ENCODE results near the gene C6orf163.
"Not testable (repeated sequence)": the region's sequence is repeated elsewhere in the genome, so short reads cannot be mapped to it uniquely, and the experiment has no call there.

The C6orf163 gene

DNA sequence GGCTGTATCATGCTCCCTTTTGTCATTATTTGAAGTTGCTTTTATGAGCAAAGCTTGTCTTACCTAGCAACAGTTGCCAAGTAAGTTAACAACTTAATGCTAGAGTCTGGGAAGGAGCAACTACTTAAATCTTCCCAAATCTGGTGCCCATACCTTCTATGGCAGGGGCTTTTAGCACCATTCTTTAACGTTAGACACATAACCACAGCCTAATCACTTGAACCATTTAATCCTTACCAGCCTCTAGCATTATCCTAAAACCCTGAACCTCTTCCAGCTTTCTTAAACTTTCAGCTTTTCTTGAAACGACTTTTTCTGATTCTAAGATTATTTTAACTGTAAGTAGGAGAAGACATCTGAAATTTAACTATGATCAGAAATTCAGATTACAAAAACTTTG lies at the start of gene C6orf163:
C6orf163 (plus strand) TSS at position 83 of the 400 bp plus-strand sequence; CDS start at position 370, 287 bp downstream.
- DNase-seq (ENCODE audit: low spot score) = no peak

GRCh38 chr6:87297119-87297518 lies 47.5 kb upstream of the C6orf163 start:
- DNase-seq (ENCODE audit: low spot score) = no peak

- not testable (repeated sequence) for DNase-seq (ENCODE audit: low spot score)
These were observed 43.3 kb upstream of the C6orf163 start for GRCh38 chr6:87301277-87301676.

DNA sequence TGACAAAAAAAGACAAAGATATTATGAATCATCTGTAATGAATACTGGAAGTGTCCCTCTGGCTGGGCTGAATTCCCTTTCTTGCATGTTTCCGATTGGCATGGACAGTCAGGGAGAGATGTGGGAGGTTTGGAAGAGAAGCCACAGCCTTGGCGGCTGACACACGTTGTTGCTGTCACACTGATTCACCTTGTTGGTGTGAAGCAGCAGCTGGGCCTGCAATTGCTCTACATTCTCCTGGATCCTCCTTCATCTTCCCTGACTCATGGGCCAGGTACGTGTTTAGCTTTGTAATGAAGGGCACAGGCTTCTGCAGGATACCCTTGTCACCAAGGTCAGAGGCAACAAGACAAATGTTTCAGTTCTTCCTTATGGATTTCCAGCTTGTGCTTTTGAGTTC lies 35.6 kb upstream of the C6orf163 start:
- DNase-seq (ENCODE audit: low spot score) = no peak

DNA sequence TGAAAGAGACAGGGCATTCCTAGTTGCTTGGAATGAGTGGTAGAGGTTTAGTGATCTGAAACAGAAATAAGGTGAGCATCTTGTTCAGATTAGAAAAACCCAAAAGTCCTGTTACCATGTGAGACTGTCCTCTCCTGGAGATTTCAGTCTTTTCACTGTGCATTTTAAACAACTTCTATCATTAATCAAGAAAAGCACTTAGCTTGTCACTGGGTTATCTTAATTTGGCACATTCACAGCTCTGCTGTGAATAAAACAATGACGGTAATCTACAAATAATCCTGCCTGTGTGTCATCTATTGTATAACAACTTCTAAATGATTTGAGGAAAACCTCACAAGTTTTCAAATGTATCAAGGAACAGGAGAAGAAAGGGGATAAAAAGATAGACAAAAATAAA lies 31.8 kb upstream of the C6orf163 start:
- DNase-seq (ENCODE audit: low spot score) = no peak

GRCh38 chr6:87315071-87315470 lies 29.5 kb upstream of the C6orf163 start:
- DNase-seq (ENCODE audit: low spot score) = no peak

- no peak for DNase-seq (ENCODE audit: low spot score)
These were observed 25.2 kb upstream of the C6orf163 start for GRCh38 chr6:87319271-87319987.

- DNase-seq (ENCODE audit: low spot score) = peak; percentile 93
These were observed 22.1 kb upstream of the C6orf163 start, which contains the start of gene SMIM8 for GRCh38 chr6:87322304-87323212. SMIM8 (plus strand) TSS chr6:87322588; CDS start chr6:87337032, 14,444 bp downstream.

DNA sequence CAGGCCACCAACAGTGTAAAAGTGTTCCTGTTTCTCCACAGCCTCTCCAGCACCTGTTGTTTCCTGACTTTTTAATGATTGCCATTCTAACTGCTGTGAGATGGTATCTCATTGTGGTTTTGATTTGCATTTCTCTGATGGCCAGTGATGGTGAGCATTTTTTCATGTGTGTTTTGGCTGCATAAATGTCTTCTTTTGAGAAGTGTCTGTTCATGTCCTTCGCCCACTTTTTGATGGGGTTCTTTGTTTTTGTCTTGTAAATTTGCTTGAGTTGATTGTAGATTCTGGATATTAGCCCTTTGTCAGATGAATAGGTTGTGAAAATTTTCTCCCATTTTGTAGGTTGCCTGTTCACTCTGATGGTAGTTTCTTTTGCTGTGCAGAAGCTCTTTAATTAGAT lies 20.7 kb upstream of the C6orf163 start:
- DNase-seq (ENCODE audit: low spot score) = not testable (repeated sequence)

- no peak for DNase-seq (ENCODE audit: low spot score)
These were observed 13.7 kb upstream of the C6orf163 start for GRCh38 chr6:87330961-87331360.

GRCh38 chr6:87333033-87333432 lies 11.6 kb upstream of the C6orf163 start:
- DNase-seq (ENCODE audit: low spot score) = no peak

- no peak for DNase-seq (ENCODE audit: low spot score)
These were observed 10.9 kb upstream of the C6orf163 start for GRCh38 chr6:87333591-87334181.

- DNase-seq (ENCODE audit: low spot score) = no peak
These were observed 9.9 kb upstream of the C6orf163 start for GRCh38 chr6:87334683-87335082.

DNA sequence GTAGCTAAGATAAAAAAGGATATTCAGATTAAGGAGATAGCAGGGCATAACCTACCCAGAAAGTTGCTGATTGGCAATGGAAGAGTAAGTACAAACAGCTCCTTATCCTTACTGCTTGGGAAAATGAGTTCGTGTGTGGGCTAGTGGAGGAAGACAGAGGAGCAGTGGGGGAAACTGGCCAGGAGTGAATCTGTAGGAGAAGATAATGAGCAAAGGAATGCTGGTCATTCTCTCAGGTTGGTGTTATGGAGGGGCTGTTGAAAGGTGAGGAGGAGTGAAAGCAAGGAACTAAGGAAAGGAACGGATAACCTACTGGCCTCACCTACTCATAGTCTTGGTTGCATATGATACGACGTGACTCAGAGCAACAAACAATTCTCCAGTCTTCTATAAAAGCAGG lies 8.2 kb upstream of the C6orf163 start:
- no peak for DNase-seq (ENCODE audit: low spot score)

- DNase-seq (ENCODE audit: low spot score) = no peak
These were observed 4.4 kb upstream of the C6orf163 start for GRCh38 chr6:87340230-87340629.

DNA sequence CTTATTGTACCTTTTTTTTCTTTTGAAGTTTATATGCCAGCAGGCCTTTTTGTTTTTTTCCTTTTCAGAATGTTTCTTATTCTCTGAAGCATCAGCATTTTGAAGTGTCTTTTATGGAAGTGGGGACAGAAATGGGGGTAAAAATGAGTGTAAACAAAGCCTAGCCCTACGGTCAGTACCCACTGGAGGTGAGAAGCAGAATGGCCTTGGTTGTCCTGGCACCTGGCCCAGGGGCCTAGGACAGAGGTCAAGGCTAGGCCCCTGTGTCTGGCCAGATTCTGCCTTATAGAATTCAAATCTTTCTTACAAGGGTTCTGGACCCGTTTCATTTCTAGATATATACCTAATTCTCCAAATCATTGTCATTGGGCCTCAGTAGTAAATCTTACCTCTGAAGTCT lies 3.5 kb upstream of the C6orf163 start:
- DNase-seq (ENCODE audit: low spot score) = no peak

- DNase-seq (ENCODE audit: low spot score) = no peak
These were observed 2.7 kb upstream of the C6orf163 start for GRCh38 chr6:87341899-87342298.

DNA sequence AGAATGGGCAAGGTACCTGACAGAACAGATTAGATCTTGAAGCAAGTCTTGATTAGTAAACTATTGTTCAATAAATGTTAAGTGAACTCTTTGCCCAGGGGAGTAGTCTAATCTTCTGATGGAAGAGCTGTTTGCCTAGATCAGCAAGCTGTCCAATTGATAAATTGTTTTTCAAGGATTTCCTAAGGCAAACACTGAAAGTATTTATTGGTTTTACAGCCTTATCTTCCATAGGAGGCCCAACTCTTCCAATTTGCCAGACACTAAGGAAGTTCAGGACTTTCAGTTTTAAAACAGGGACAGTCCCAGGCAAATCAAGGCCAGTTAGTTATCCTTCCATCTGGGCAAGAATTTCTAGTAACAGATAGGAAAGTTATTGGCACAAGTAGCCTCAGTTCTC lies 1.8 kb upstream of the C6orf163 start:
- DNase-seq (ENCODE audit: low spot score) = no peak

GRCh38 chr6:87346700-87347099 lies 2.1 kb downstream of the C6orf163 start:
- no peak for DNase-seq (ENCODE audit: low spot score)

DNA sequence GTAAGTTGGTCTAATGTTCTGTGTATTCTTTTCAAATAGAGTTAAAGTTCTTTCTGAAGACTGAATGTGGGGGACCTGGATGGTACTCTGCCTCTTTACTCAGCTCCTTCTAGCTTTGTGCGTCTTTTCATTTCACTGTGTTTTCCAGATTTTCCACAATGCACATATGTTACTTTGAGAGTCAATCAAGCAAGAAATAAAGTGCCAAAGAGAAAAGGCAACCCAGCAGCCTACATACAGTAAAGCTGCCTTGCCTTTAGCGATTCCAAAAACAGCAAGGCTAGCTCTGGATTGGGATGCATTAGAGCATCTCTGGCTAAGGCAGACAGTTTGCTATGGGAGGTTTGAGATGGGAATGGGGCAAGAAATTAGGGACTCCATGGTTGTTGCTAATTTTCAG lies 5.3 kb downstream of the C6orf163 start:
- no peak for DNase-seq (ENCODE audit: low spot score)

DNA sequence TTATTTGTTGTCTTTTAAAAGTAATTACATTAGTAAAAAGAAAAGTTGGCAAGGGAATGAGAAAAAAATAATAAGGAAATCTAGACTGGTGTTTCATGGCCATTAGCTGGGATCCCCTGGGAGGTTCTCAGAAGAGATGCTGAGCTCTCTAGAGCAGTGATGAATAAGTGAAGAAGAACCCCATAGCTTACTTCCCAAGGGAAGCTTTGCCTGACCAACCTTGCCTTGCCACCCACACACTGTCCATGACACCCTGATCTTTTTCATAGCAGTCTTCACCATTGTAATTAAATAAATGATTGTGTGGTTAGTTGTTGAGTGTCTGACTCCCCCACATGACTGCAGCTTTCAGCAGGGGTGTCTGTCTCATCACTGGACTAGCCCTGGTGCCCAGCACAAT lies 5.9 kb downstream of the C6orf163 start:
- no peak for DNase-seq (ENCODE audit: low spot score)

- DNase-seq (ENCODE audit: low spot score) = no peak
These were observed 7.0 kb downstream of the C6orf163 start for GRCh38 chr6:87351583-87351982.

- DNase-seq (ENCODE audit: low spot score) = no peak
These were observed 11.6 kb downstream of the C6orf163 start for GRCh38 chr6:87356181-87356580.

Data from germinal center (tissue), 1 donor.